Endothelial cell (in vitro differentiated cells): Measurements from ENCODE around the gene STAMBP. TPM values are rescaled to one million over a fixed set of nuclear protein-coding genes. Genes with fewer than 3 reads are reported as not detected.

Experiments
- DNase-seq: peaks from one replicate; pipeline ENCODE4 v3.0.0; 2021; ENCODE audit warnings: low spot score
- H3K27ac Mint-ChIP-seq: one replicate; pipeline ENCODE4 v1.8.0; 2021; ENCODE audit warnings: mixed read lengths, inconsistent platforms; ENCODE audit not compliant: unreplicated experiment
- H3K27me3 Mint-ChIP-seq: one replicate; pipeline ENCODE4 v1.8.0; 2021; ENCODE audit warnings: mild to moderate bottlenecking, moderate library complexity, mixed read lengths, inconsistent platforms; ENCODE audit not compliant: unreplicated experiment
- H3K36me3 Mint-ChIP-seq: one replicate; pipeline ENCODE4 v1.8.0; 2021; ENCODE audit warnings: mild to moderate bottlenecking, low read depth, mixed read lengths, inconsistent platforms; ENCODE audit not compliant: unreplicated experiment
- H3K4me1 Mint-ChIP-seq: one replicate; pipeline ENCODE4 v1.8.0; 2021; ENCODE audit warnings: mild to moderate bottlenecking, mixed read lengths, inconsistent platforms; ENCODE audit not compliant: unreplicated experiment
- H3K4me3 Mint-ChIP-seq: one replicate; pipeline ENCODE4 v1.8.0; 2021; ENCODE audit warnings: mild to moderate bottlenecking, mixed read lengths, inconsistent platforms; ENCODE audit not compliant: unreplicated experiment
- H3K9me3 Mint-ChIP-seq: one replicate; pipeline ENCODE4 v1.8.0; 2021; ENCODE audit warnings: mixed read lengths, inconsistent platforms; ENCODE audit not compliant: unreplicated experiment
- CTCF ChIP-seq: fragments of 200-600 bp; sonication (generic); IDR thresholded peaks from one replicate; pipeline ENCODE4 v1.5.0; 2021; ENCODE audit warnings: antibody characterized with exemption; ENCODE audit not compliant: unreplicated experiment
- total RNA-seq: library from RNA; stranded (reverse); fragmentation: NEBNext Ultra II Directional; extraction: Animal tissue kit (Norgen Biotek cat#: 25700); gene quantifications from one replicate; pipeline ENCODE4 v1.2.1, GENCODE V29; 2021; ENCODE audit not compliant: unreplicated experiment

Gene STAMBP
- total RNA-seq, 1 donor from 2014 or later: 29.2 TPM

GRCh38 chr2:73910873-73911547 is 82.2 kb downstream of the STAMBP start:
- H3K36me3 Mint-ChIP-seq: no peaks in the 10 kb centered on the region

GRCh38 chr2:73911548-73912208 is 82.9 kb downstream of the STAMBP start:
- Mint-ChIP-seq H3K9me3 (no peaks in the 10 kb centered on the region), H3K27ac (no peak overlapping the region), H3K4me1 (peaks cover 10% of the 10 kb centered on the region), H3K36me3 (no peaks in the 10 kb centered on the region), H3K4me3 (no peak overlapping the region), H3K27me3 (no peaks in the 10 kb centered on the region)
- no peak for DNase-seq
- TF ChIP-seq CTCF: no peak

More at GRCh38 chr2:73910873-73911547, 82.2 kb downstream of the STAMBP start:
- no peaks in the 10 kb centered on the region for H3K9me3 Mint-ChIP-seq
- H3K4me3 Mint-ChIP-seq: no peak overlapping the region
- no peak overlapping the region for H3K27ac Mint-ChIP-seq
- no peaks in the 10 kb centered on the region for H3K27me3 Mint-ChIP-seq
- no peak for TF ChIP-seq CTCF
- DNase-seq: no peak
- H3K4me1 Mint-ChIP-seq: peaks cover 10% of the 10 kb centered on the region

GRCh38 chr2:73913414-73914054 is 84.8 kb downstream of the STAMBP start:
- Mint-ChIP-seq H3K9me3 (no peaks in the 10 kb centered on the region), H3K27ac (no peak overlapping the region), H3K4me3 (no peak overlapping the region), H3K4me1 (peaks cover 6% of the 10 kb centered on the region), H3K27me3 (no peaks in the 10 kb centered on the region), H3K36me3 (no peaks in the 10 kb centered on the region)
- TF ChIP-seq CTCF: no peak
- no peak for DNase-seq

GRCh38 chr2:73914667-73915066 is 85.9 kb downstream of the STAMBP start:
- TF ChIP-seq CTCF: no peak
- Mint-ChIP-seq H3K9me3 (no peaks in the 10 kb centered on the region), H3K36me3 (no peaks in the 10 kb centered on the region), H3K27me3 (peaks cover 4% of the 10 kb centered on the region), H3K4me3 (no peak overlapping the region), H3K4me1 (peaks cover 6% of the 10 kb centered on the region), H3K27ac (no peak overlapping the region)
- DNase-seq: no peak
